Inferior parietal cortex (tissue), 1 donor: ENCODE results near the gene NSUN2.
A peak's percentile ranks its signal among the peaks of the same experiment; 100 is the strongest.

Experiments
- DNase-seq: peaks from one replicate; pipeline ENCODE4 v3.0.0-alpha.2; 2016; ENCODE audit errors: extremely low spot score

The NSUN2 gene

DNA sequence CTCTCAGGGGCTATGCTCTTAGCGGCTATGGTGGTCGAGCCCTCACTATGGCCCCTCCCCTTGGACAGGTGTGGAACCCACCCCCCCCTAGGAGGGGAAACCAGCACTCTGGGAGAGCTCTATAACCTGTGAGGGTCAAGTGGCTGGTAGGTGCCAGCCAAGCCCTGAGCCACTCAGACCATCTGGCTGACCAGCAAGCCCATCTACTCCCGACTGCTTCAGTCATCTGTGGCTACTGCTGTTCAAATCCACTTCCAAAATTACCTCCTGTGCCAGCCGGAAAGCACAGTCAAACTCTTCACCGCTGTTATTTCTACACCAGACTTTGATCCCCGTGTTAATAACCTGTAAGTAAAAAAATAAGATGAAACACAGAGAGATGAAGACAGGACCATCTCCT, 28.5 kb downstream of the NSUN2 start:
- DNase-seq = no peak

DNA sequence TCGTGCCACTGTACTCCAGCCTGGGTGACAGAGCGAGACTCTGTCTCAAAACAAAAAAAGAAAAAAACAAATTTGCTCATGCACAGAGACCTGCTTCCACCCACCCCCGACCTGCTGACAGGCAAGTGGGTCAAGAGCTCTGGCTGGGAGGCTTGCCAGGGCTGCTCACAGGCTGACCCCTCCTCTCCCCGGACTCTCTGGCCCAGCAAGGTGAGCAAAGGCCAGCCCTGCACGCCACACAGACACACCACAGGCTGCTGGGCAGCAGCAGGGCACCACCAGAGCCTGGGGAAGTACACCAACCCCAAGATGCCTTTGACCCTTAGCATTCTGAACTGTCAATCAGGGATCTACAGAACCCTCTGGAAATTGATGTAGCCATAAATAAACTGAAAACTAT, 29.2 kb downstream of the NSUN2 start:
- no peak for DNase-seq

- no peak for DNase-seq
These were observed 30.4 kb downstream of the NSUN2 start for GRCh38 chr5:6602441-6602840.

- no peak for DNase-seq
These were observed 31.0 kb downstream of the NSUN2 start for GRCh38 chr5:6601816-6602215.

- no peak for DNase-seq
These were observed 31.6 kb downstream of the NSUN2 start for GRCh38 chr5:6601271-6601670.

- no peak for DNase-seq
These were observed 33.1 kb downstream of the NSUN2 start for GRCh38 chr5:6599739-6600138.

- DNase-seq = peak; percentile 21
These were observed 34.4 kb downstream of the NSUN2 start for GRCh38 chr5:6598351-6598900.

DNA sequence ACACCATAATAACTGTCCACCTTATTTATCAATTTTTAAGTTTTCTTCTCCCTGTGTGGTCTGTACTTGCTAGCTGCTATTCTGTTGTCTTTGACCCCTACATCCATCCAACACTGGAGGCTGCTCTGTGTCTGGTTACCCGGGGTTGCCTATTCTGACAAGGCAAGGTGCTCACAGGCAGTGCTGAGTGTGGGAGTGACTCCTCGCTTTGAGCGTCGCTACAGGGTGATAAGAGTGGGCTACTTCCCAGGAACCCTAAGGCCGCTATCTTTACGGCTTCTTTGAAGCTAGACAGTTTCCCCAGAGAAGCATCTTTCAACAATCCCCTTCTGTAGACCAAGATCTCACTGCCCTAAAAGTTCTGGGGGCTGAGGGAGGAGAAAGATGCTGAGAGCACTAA, 35.3 kb downstream of the NSUN2 start:
- no peak for DNase-seq

- no peak for DNase-seq
These were observed 36.5 kb downstream of the NSUN2 start for GRCh38 chr5:6596388-6596787.

DNA sequence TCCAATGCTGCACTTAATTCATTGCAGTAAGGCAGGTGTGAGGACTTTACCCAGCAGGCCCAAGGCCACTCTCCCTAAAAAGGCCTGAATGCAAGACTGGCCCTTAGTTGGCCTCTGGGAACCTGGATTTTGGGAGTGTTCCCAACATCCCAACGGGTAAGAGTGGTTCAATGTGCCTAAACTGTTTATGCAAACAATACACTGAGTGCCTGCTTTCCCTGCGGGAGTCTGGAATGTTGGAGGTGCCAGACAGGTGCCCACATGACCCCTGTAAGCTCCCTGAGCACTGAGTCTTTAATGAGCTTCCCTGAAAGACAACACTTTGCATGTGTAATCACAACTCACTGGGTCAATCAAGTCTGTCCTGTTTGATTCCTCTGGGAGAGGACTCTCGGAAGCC, 37.4 kb downstream of the NSUN2 start:
- no peak for DNase-seq

DNA sequence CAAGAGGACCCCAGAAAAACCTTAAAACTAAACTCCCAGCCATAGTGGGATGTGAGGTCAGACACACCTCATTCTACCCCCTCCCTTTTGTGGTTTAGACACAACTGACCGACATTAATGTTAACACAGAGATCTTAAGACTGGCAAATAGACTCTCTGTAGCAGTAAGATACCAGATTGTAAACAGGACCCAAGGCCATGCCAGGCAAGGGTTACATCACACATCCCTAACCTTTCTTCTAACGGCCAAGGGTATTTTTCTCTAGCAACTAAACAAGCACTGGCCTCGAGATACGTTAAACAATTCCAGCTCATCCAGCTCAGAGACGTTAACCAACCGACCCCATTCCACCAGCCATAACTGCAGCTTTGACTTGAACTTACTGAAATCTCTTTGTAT, 38.8 kb downstream of the NSUN2 start:
- DNase-seq = no peak

DNA sequence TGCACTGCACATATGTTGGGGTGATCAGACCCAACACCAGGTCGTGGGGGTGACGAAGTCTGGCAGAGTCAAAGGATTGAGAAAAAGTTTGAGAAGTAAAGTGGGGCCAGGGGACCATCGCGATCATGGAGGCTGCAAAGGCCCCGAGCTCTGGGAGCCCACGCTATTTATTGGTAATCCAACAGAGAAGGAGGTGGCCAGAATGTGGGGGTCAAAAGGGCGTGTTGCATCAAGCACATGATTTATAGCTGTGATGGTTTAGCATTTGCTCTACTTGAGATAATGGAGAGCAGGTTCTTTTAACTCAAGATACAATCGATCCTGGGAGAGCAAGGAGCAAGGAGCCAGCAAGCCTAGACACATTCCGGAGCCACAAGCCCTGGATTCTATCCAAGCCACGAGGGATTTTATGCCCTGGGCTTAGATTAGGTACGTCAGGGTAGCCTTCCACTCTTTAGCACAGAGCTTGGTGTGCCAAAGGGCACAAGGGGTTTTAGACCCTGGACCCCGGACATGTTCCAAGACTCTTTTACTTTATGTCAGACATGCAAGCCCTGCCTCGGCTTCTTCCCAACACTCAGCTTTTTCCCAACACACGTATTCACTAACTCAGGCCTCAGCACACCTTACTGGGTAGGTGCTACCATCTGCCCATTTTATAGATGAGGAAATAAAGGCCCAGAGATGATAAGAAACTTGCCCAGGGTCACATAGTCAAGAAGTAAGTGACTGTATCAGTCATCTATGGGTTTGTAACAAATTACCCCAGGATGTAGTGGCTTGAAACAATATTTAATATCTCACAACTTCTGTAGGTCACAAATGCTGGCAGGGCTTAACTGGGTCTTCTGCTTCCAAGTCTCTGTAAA, 39.5 kb downstream of the NSUN2 start:
- no peak for DNase-seq

GRCh38 chr5:6592601-6593000, 40.2 kb downstream of the NSUN2 start:
- DNase-seq = no peak

GRCh38 chr5:6591671-6592288, 41.1 kb downstream of the NSUN2 start:
- DNase-seq = no peak

DNA sequence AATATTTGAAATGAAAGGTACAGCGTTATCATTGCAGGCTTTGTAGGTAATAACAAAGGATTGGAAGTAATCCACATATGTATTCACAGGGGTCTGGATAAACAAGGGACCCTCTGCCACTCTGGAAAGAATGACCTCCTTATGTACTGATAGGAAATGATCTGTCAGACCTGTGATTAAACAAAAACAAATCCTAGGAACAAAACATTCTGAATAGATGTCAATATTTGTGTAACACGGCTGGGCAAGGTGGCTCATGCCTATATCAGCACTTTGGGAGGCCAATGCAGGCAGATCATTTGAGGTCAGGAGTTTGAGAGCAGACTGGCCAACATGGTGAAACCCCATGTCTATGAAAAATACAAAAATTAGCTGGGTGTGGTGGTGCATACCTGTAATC, 42.3 kb downstream of the NSUN2 start:
- no peak for DNase-seq

GRCh38 chr5:6587171-6587570, 45.7 kb downstream of the NSUN2 start:
- DNase-seq = no peak

DNA sequence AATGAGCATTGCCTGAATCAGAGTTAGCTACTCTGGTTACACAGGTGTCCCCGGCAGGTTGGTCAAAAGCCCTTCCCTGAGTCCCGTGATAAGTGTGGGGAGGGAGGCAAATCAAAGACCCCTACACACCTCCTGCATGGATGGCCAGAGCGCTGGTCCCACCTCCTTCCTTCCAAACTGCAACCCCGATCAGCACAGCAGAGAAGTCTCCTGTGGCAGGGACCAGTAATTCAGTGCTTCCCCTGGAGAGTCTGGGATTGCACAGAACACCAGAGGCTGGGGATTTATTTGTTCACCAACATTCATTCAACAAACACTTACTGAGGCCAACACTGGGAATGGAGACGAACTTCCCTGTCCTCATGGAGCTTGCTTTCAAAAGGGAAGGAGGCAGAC, 46.2 kb downstream of the NSUN2 start:
- no peak for DNase-seq

GRCh38 chr5:6585939-6586646, 46.8 kb downstream of the NSUN2 start:
- DNase-seq = no peak

DNA sequence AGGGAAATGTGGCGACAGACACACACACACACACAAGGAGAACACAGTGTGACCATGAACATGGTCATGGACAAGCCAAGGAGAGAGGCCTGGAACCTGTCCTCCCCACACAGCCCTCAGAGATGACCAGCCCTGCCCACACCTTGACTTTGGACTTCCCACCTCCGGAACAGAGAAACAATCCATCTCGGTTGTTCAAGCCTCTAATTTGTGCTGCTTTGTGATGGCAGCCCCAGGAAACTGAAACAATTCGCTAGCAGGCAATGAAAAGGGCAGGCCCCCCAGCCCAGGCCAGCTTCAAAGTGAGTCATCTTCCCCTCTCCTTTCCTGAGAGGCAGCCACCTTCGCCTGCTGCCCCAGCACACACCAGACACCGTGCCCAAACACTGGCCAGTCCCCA, 47.7 kb downstream of the NSUN2 start:
- DNase-seq = no peak

DNA sequence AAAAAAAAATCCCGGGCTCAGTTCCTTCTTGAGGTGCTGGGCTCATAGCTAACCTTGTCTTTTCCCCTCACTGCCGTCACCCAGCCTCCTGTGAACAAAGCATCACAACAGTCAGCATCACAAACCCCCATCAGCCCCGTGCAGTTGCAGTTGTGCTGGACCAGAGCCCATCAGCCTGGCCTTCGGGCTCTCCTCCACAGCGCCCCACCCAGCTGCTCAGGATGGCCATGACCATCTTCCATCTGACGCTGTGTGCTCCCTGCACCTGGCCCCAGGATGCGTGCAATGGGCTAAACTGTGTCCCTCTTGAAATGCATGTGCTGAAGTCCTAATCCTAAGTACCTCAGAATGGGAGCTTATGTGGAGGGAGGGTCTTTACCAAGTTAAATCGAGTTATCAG, 48.1 kb downstream of the NSUN2 start:
- no peak for DNase-seq

DNA sequence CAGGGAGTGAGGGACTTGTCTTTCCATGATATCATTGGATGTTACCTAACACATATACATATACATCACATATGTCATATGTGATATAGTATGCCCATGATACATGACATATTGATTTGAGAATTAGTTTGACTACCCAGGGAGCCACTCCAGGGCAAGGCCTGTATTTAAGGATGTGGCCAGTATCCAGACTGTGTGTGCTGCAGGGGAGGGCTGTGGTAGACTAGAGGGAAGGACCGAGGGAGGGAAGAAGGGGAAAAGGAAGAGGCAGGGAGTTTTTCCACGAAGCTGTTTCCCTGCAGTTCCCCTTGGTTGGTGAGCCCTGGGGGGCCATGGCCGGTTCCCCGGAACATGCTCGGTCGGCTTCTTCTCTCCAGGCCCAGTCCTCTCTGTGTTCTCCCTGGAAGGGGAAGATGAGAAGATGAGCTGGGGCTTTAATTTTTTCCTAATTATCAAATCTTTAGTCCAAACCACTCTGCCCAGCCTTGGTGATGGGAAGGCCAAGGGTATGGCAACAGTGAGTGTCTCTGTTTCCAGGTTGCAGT, 48.7 kb downstream of the NSUN2 start:
- DNase-seq = peak; percentile 23
